Peyer's patch (tissue), 4 donors: Measurements from ENCODE around the gene WIPF1. TPM values are rescaled to one million over a fixed set of nuclear protein-coding genes. Genes with fewer than 3 reads are reported as not detected.

Experiments
- DNase-seq, 3 donors: peaks; one replicate each; pipeline ENCODE4 v3.0.0-alpha.2; 2017 to 2019
- H3K27ac ChIP-seq, 4 donors: fragments of 200-600 bp; sonication (generic); one replicate each; pipeline ENCODE4 v1.5.1; 2016 to 2019
- H3K27me3 ChIP-seq, 2 donors: fragments of 200-600 bp; sonication (generic); one replicate each; pipeline ENCODE4 v1.5.1; 2019
- H3K36me3 ChIP-seq, 3 donors: fragments of 200-600 bp; sonication (generic); one replicate each; pipeline ENCODE4 v1.5.1; 2016 to 2019
- H3K4me1 ChIP-seq, 4 donors: fragments of 200-600 bp; sonication (generic); one replicate each; pipeline ENCODE4 v1.5.1; 2016 to 2019
- H3K4me3 ChIP-seq, 4 donors: fragments of 200-600 bp; sonication (generic); 1 replicate in 3 of 4; 2 replicates in 1 of 4; pipeline ENCODE4 v1.5.1; 2016 to 2019; ENCODE audit warnings: mild to moderate bottlenecking in 1 of 4
- H3K9me3 ChIP-seq, 4 donors: fragments of 200-600 bp; sonication (generic); one replicate each; pipeline ENCODE4 v1.5.1; 2016 to 2019; ENCODE audit warnings: mild to moderate bottlenecking in 1 of 4
- CTCF ChIP-seq, 6 experiments: fragments of 450-650 bp in 4 of 6; fragments of 200-600 bp in 2 of 6; sonication (generic) in 1 of 6; IDR thresholded peaks; one replicate each; pipeline ENCODE4 v1.5.1; 2017 to 2019; ENCODE audit warnings: antibody characterized with exemption in 6 of 6, mild to moderate bottlenecking in 3 of 6, moderate library complexity in 1 of 6
- POLR2A ChIP-seq, 2 donors: fragments of 450-650 bp; IDR thresholded peaks; one replicate each; pipeline ENCODE4 v1.5.1; 2017; ENCODE audit warnings: antibody characterized with exemption in 2 of 2, mild to moderate bottlenecking in 2 of 2, moderate library complexity in 2 of 2
- total RNA-seq, 4 donors: library from RNA; depleted of rRNA; stranded (reverse); fragments of >200 nt; gene quantifications; one replicate each; pipeline ENCODE4 v1.1.0, GENCODE V29; 2016

WIPF1 gene
- total RNA-seq, 4 donors from 2014 or later, result 7.4 to 81.7 (median 17.3) TPM

- Histone ChIP-seq H3K9me3 (no peaks in the 10 kb centered on the region), H3K4me1 (peaks cover 0 to 19% (median 11%) of the 10 kb centered on the region in 4 donors), H3K27me3 (no peaks in the 10 kb centered on the region), H3K27ac (peak overlapping the region in 1 of 4 donors; percentile 50), H3K36me3 (no peaks in the 10 kb centered on the region), H3K4me3 (no peak overlapping the region)
- TF ChIP-seq CTCF (IDR thresholded peaks at IDR 0.05) (no peak), POLR2A (IDR thresholded peaks at IDR 0.05) (no peak)
- DNase-seq, result no peak
Observed at GRCh38 chr2:174609261-174609660, 11.7 kb upstream of the WIPF1 start.

DNA sequence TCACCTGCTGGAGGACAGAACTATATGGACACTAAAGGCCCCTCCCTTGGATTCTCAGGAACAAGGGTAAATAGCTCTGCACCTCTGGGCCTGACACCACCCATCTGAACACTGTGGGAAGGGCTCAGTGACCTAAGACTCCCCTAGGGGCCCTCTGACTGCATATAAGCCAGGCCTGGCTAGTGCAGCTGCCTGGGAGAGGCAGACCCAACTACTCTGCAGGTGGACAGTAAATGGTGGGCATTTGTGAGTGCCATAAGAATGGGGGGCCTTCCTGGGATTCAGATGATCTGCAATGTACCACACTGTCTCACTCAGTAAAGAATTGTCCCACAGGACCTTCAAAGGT is 11.2 kb upstream of the WIPF1 start:
- Histone ChIP-seq H3K4me1 (peaks cover 0 to 19% (median 11%) of the 10 kb centered on the region in 4 donors), H3K27ac (peak overlapping the region in 2 of 4 donors; percentile 23 to 50), H3K36me3 (no peaks in the 10 kb centered on the region), H3K4me3 (no peak overlapping the region), H3K9me3 (no peaks in the 10 kb centered on the region), H3K27me3 (no peaks in the 10 kb centered on the region)
- DNase-seq, result no peak
- TF ChIP-seq POLR2A (IDR thresholded peaks at IDR 0.05), result no peak
- TF ChIP-seq CTCF (IDR thresholded peaks at IDR 0.05), result no peak

DNA sequence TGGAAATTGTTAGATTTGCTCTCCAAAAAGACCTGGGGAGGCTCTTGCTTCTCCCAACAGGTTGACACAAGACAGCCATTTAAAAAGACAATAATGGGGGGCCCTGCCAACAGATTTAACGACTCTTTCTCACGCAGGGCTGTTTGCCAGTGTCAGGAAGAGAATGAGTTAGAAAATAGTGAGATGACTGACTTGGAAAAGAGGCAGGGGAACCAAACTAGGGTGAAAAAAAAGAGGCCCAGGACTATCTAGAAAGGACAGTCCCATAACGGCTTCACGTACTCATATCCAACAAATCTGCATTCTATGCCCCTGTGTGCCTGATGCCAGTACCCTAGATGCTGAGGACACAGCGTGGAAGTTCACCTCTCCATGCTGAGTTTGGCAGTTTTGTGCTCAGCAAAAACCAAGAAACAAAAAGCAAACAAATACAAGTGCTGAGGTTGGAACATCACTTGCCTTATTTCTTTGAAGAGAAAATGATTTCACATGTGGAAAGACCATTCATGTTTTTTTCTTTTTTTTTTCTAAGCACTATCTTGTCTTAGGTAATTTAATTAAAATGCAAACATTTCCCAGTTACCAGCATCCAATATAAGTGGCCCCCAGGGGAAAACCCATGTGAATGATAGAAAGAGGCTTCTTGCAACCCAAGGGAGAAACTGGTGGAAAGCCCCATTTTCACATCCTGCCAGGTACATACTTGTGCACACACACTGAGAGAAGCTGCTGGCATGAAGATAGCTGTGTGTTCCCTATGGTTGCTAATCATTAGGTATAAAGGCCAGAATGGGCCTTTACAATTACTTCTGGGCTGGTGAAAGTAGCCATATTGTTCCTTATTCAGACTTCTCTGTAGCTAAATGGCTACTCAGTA is 10.6 kb upstream of the WIPF1 start:
- Histone ChIP-seq H3K9me3 (no peaks in the 10 kb centered on the region), H3K4me1 (peaks cover 0 to 19% (median 11%) of the 10 kb centered on the region in 4 donors), H3K27ac (peak overlapping the region in 2 of 4 donors; percentile 23 to 50), H3K4me3 (no peak overlapping the region), H3K36me3 (no peaks in the 10 kb centered on the region), H3K27me3 (no peaks in the 10 kb centered on the region)
- DNase-seq, result no peak
- TF ChIP-seq CTCF (IDR thresholded peaks at IDR 0.05) (no peak), POLR2A (IDR thresholded peaks at IDR 0.05) (no peak)

GRCh38 chr2:174607584-174607983 is 10.0 kb upstream of the WIPF1 start:
- H3K27me3 ChIP-seq, result no peaks in the 10 kb centered on the region
- H3K4me3 ChIP-seq, result no peak overlapping the region
- TF ChIP-seq CTCF (IDR thresholded peaks at IDR 0.05) (no peak), POLR2A (IDR thresholded peaks at IDR 0.05) (no peak)
- H3K4me1 ChIP-seq, result peaks cover 0 to 19% (median 11%) of the 10 kb centered on the region in 4 donors
- H3K36me3 ChIP-seq, result no peaks in the 10 kb centered on the region
- H3K9me3 ChIP-seq, result no peaks in the 10 kb centered on the region
- H3K27ac ChIP-seq, result peak overlapping the region in 1 of 4 donors; percentile 50
- no peak for DNase-seq

GRCh38 chr2:174606336-174606735 is 8.7 kb upstream of the WIPF1 start:
- Histone ChIP-seq H3K36me3 (no peaks in the 10 kb centered on the region), H3K27ac (peak overlapping the region in 1 of 4 donors; percentile 11), H3K27me3 (no peaks in the 10 kb centered on the region), H3K9me3 (no peaks in the 10 kb centered on the region), H3K4me3 (no peak overlapping the region), H3K4me1 (peaks cover 0 to 17% (median 9%) of the 10 kb centered on the region in 4 donors)
- TF ChIP-seq CTCF (IDR thresholded peaks at IDR 0.05), result no peak
- no peak for TF ChIP-seq POLR2A (IDR thresholded peaks at IDR 0.05)
- no peak for DNase-seq
